Upper lobe of left lung (tissue), 6 donors: ENCODE data around the gene PRODH. TPM values are rescaled to one million over a fixed set of nuclear protein-coding genes. Genes with fewer than 3 reads are reported as not detected.
A peak's percentile ranks its signal among the peaks of the same experiment; 100 is the strongest.

Source experiments
- ATAC-seq, 2 donors: fragments of 200-7000 bp; cut with Tn5 transposase; one replicate each; pipeline ENCODE4 v1.9.1; 2022; ENCODE audit warnings: mild to moderate bottlenecking in 2 of 2, moderate library complexity in 2 of 2; ENCODE audit not compliant: low FRiP score in 2 of 2
- DNase-seq, 2 donors: peaks; one replicate each; pipeline ENCODE4 v3.0.0-alpha.2; 2019 to 2020
- H3K27ac ChIP-seq, 4 donors: fragments of 200-600 bp; sonication (generic); one replicate each; pipeline ENCODE4 v1.5.1; 2016 to 2019
- H3K27me3 ChIP-seq, 4 donors: fragments of 200-600 bp; sonication (generic); one replicate each; pipeline ENCODE4 v1.5.1; 2017 to 2019
- H3K36me3 ChIP-seq, 4 donors: fragments of 200-600 bp; sonication (generic); one replicate each; pipeline ENCODE4 v1.5.1; 2016 to 2019
- H3K4me1 ChIP-seq, 4 donors: fragments of 200-600 bp; sonication (generic); one replicate each; pipeline ENCODE4 v1.5.1; 2018 to 2019
- H3K4me3 ChIP-seq, 4 donors: fragments of 200-600 bp; sonication (generic); one replicate each; pipeline ENCODE4 v1.5.1; 2017 to 2019; ENCODE audit warnings: mild to moderate bottlenecking in 2 of 4, moderate library complexity in 1 of 4
- H3K9me3 ChIP-seq, 4 donors: fragments of 200-600 bp; sonication (generic); one replicate each; pipeline ENCODE4 v1.5.1; 2018 to 2019
- EP300 ChIP-seq, 4 donors: sonication (generic); formaldehyde crosslinking; IDR thresholded peaks; one replicate each; pipeline ENCODE4 v1.5.1; 2017; ENCODE audit warnings: antibody characterized with exemption in 4 of 4, control low read depth in 2 of 4
- POLR2A ChIP-seq, 4 donors: fragments of 450-650 bp; IDR thresholded peaks; one replicate each; pipeline ENCODE4 v1.5.1; 2016 to 2017; ENCODE audit warnings: antibody characterized with exemption in 4 of 4, mild to moderate bottlenecking in 2 of 4
- POLR2AphosphoS5 ChIP-seq, 2 donors: sonication (generic); formaldehyde crosslinking; IDR thresholded peaks; one replicate each; pipeline ENCODE4 v1.5.1; 2017; ENCODE audit warnings: antibody characterized with exemption in 2 of 2
- WGBS, 2 donors: methylation state at CpG; one replicate each; pipeline ENCODE4 v1.1.5; 2017 to 2018; 5-methylcytosine and 5-hydroxymethylcytosine counted together
- total RNA-seq, 6 donors: library from RNA; depleted of rRNA in 4 of 6; stranded (reverse); fragments of >200 nt in 4 of 6; gene quantifications; one replicate each; pipeline versions ENCODE4 v1.1.0 to v1.2.1, GENCODE V29; 2016 to 2021
- TF ChIP-seq, protein P1 (sequence below), 6 experiments: fragments of 450-650 bp in 4 of 6; fragments of 200-600 bp in 2 of 6; sonication (generic) in 2 of 6; IDR thresholded peaks; one replicate each; pipeline ENCODE4 v1.5.1; 2016 to 2019; ENCODE audit warnings: antibody characterized with exemption in 6 of 6
- donor health status: DM: no; HTN: no; CAD: no; lungs with moderate emphysema.
- donor health status: DM: no; HTN: yes; CAD: no; lungs with severe emphysema.

Gene PRODH
- total RNA-seq, 6 donors from 2014 or later: 37.1 to 206 (median 91.1) TPM

DNA sequence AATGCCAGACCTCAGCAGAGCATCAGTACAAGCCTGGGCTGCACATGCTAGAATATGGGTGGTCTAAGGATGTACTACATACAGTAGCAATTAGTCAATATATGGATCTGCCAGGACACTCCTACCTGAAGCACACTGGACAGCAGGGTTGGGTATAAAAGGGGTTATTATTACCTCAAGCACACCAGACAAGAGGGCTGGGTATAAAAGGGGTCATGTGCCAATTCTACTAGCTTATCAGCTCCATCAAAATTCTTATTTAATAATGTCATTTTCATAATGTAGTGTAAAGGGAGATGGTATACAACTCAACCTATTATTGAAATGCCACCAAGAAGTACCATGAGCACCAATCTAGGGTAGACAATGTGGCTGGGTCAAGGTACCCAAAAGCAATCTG is 44.7 kb upstream of the PRODH start:
- TF ChIP-seq, protein P1, sequence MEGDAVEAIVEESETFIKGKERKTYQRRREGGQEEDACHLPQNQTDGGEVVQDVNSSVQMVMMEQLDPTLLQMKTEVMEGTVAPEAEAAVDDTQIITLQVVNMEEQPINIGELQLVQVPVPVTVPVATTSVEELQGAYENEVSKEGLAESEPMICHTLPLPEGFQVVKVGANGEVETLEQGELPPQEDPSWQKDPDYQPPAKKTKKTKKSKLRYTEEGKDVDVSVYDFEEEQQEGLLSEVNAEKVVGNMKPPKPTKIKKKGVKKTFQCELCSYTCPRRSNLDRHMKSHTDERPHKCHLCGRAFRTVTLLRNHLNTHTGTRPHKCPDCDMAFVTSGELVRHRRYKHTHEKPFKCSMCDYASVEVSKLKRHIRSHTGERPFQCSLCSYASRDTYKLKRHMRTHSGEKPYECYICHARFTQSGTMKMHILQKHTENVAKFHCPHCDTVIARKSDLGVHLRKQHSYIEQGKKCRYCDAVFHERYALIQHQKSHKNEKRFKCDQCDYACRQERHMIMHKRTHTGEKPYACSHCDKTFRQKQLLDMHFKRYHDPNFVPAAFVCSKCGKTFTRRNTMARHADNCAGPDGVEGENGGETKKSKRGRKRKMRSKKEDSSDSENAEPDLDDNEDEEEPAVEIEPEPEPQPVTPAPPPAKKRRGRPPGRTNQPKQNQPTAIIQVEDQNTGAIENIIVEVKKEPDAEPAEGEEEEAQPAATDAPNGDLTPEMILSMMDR (IDR thresholded peaks at IDR 0.05): no peak
- no peak for TF ChIP-seq EP300 (IDR thresholded peaks at IDR 0.05)
- TF ChIP-seq POLR2AphosphoS5 (IDR thresholded peaks at IDR 0.05): no peak
- TF ChIP-seq POLR2A (IDR thresholded peaks at IDR 0.05): no peak
- DNase-seq (no peak), ATAC-seq (no peak)
- Histone ChIP-seq H3K4me3 (no peak overlapping the region), H3K27me3 (no peaks in the 10 kb centered on the region), H3K27ac (no peak overlapping the region), H3K9me3 (peaks cover 0 to 10% (median 6%) of the 10 kb centered on the region in 4 donors), H3K4me1 (no peaks in the 10 kb centered on the region), H3K36me3 (no peaks in the 10 kb centered on the region)

GRCh38 chr22:18979957-18980356 is 43.9 kb upstream of the PRODH start:
- H3K27me3 ChIP-seq: no peaks in the 10 kb centered on the region
- DNase-seq: no peak
- no peak for ATAC-seq
- H3K27ac ChIP-seq: no peak overlapping the region
- WGBS, 2 donors: 88 to 100% methylated on average over 1 of the region's 1 CpG
- H3K4me1 ChIP-seq: no peaks in the 10 kb centered on the region
- no peak overlapping the region for H3K4me3 ChIP-seq
- H3K36me3 ChIP-seq: no peaks in the 10 kb centered on the region
- TF ChIP-seq EP300 (IDR thresholded peaks at IDR 0.05) (no peak), POLR2AphosphoS5 (IDR thresholded peaks at IDR 0.05) (no peak), POLR2A (IDR thresholded peaks at IDR 0.05) (no peak)
- TF ChIP-seq, protein P1 (IDR thresholded peaks at IDR 0.05): no peak
- H3K9me3 ChIP-seq: peaks cover 0 to 10% (median 6%) of the 10 kb centered on the region in 4 donors

DNA sequence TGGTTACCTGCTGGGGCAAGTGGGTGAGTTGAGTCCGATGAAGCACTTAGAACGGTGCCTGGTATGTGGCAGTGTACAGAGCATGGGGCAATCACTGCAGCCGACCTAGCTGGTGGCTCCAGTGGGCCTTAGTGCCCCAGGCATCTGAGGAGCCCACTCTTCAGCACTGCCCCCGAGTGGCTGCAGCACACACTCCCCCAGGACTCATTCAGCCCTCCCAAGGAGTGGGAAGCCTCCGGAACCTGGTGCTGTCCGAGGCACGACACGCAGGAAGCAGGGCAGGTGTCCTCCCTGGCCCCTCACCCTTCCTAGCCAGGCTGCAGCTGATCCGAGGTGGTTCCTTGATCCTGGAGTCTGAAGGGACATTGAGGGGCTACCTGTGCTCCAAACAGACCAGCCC is 42.4 kb upstream of the PRODH start:
- no peak overlapping the region for H3K4me3 ChIP-seq
- no peaks in the 10 kb centered on the region for H3K4me1 ChIP-seq
- H3K36me3 ChIP-seq: no peaks in the 10 kb centered on the region
- 86% methylated on average over 9 of the region's 9 CpGs; no CpG with 5 or more reads in 1 of the 2 donors for WGBS, 2 donors
- H3K9me3 ChIP-seq: peaks cover 0 to 10% (median 6%) of the 10 kb centered on the region in 4 donors
- ATAC-seq (no peak), DNase-seq (no peak)
- H3K27ac ChIP-seq: no peak overlapping the region
- no peaks in the 10 kb centered on the region for H3K27me3 ChIP-seq
- TF ChIP-seq, protein P1 (IDR thresholded peaks at IDR 0.05): no peak
- no peak for TF ChIP-seq POLR2A (IDR thresholded peaks at IDR 0.05)

GRCh38 chr22:18977824-18978425 is 41.8 kb upstream of the PRODH start:
- DNase-seq: no peak
- no peaks in the 10 kb centered on the region for H3K27me3 ChIP-seq
- no peak for TF ChIP-seq POLR2A (IDR thresholded peaks at IDR 0.05)
- TF ChIP-seq, protein P1 (IDR thresholded peaks at IDR 0.05): no peak
- no peak for TF ChIP-seq POLR2AphosphoS5 (IDR thresholded peaks at IDR 0.05)
- TF ChIP-seq EP300 (IDR thresholded peaks at IDR 0.05): no peak
- no peaks in the 10 kb centered on the region for H3K4me1 ChIP-seq
- no peak overlapping the region for H3K27ac ChIP-seq
- H3K9me3 ChIP-seq: peaks cover 0 to 10% (median 6%) of the 10 kb centered on the region in 4 donors
- H3K4me3 ChIP-seq: no peak overlapping the region
- no peaks in the 10 kb centered on the region for H3K36me3 ChIP-seq
- WGBS, 2 donors: 83% methylated on average over 9 of the region's 9 CpGs
- no peak for ATAC-seq

DNA sequence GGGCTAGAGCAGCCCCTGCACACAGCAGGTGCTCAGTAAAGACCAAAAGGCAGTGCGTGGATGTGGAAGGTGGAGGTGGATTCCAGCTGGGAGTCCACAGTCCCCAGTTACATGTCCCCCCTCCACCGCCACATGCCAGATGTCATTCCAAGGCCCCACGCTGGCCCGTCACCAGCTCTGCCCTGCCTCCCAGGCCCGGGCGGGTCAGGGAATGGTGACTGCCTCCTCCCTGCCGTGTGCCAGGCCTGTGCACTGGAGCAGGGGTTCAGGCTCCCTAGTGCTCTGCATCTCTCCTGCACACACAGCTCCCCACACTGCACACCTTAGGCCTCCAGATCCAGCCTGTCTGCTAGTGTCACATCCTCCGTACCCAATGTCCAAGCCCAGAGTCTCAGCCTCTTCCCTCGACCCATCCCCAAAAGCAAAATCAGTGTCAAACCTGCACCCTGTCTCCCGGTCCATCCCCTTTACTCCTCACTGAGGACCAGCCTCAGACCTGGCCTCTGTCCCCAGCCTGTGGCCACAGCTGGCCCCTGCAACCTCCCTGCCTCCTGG is 40.2 kb upstream of the PRODH start:
- H3K36me3 ChIP-seq: no peaks in the 10 kb centered on the region
- peaks cover 0 to under 1% (median 0%) of the 10 kb centered on the region in 4 donors for H3K27me3 ChIP-seq
- no peak for ATAC-seq
- H3K9me3 ChIP-seq: peaks cover 0 to 8% (median 6%) of the 10 kb centered on the region in 4 donors
- DNase-seq: peak in 1 of 2 donors; percentile 46
- no peak overlapping the region for H3K4me3 ChIP-seq
- no peak overlapping the region for H3K27ac ChIP-seq
- no peaks in the 10 kb centered on the region for H3K4me1 ChIP-seq
- TF ChIP-seq EP300 (IDR thresholded peaks at IDR 0.05) (no peak), POLR2AphosphoS5 (IDR thresholded peaks at IDR 0.05) (no peak), POLR2A (IDR thresholded peaks at IDR 0.05) (no peak)
- WGBS, 2 donors: 83 to 92% methylated on average over 8 to 10 of the region's 10 CpGs
